Hepatocyte (in vitro differentiated cells): ENCODE results near the gene RPL37A. TPM values are rescaled to one million over a fixed set of nuclear protein-coding genes. Genes with fewer than 3 reads are reported as not detected.

ENCODE experiments used
- DNase-seq: peaks from one replicate; pipeline ENCODE4 v3.0.0-alpha.2; 2016; ENCODE audit warnings: low spot score
- H2AFZ ChIP-seq: fragments of 200-600 bp; sonication (generic); 2 replicates; pipeline ENCODE4 v1.6.0; 2016; ENCODE audit warnings: antibody characterized with exemption, mild to moderate bottlenecking
- H3K27ac ChIP-seq: fragments of 200-600 bp; sonication (generic); 2 replicates; pipeline ENCODE4 v1.5.1; 2016; ENCODE audit warnings: mild to moderate bottlenecking
- H3K27me3 ChIP-seq: fragments of 200-600 bp; sonication (generic); 2 replicates; pipeline ENCODE4 v1.6.1; 2016
- H3K36me3 ChIP-seq: fragments of 200-600 bp; sonication (generic); replicated peaks from 2 replicates; pipeline ENCODE4 v1.5.1; 2016; ENCODE audit warnings: low read depth; ENCODE audit not compliant: insufficient read depth
- H3K4me1 ChIP-seq: fragments of 200-600 bp; sonication (generic); 2 replicates; pipeline ENCODE4 v1.5.1; 2016; ENCODE audit warnings: mild to moderate bottlenecking, moderate library complexity; ENCODE audit not compliant: insufficient read depth
- H3K4me2 ChIP-seq: fragments of 200-600 bp; sonication (generic); 2 replicates; pipeline ENCODE4 v1.6.0; 2016
- H3K4me3 ChIP-seq: fragments of 200-600 bp; sonication (generic); 2 replicates; pipeline ENCODE4 v1.5.1; 2016; ENCODE audit warnings: mild to moderate bottlenecking
- H3K79me2 ChIP-seq: fragments of 200-600 bp; sonication (generic); 2 replicates; pipeline ENCODE4 v1.6.0; 2017; ENCODE audit warnings: mild to moderate bottlenecking
- H3K9me2 ChIP-seq: fragments of 200-600 bp; sonication (generic); replicated peaks from 2 replicates; pipeline ENCODE4 v1.6.0; 2017; ENCODE audit warnings: mild to moderate bottlenecking; ENCODE audit not compliant: insufficient read depth
- H3K9me3 ChIP-seq: fragments of 200-600 bp; sonication (generic); 2 replicates; pipeline ENCODE4 v1.5.1; 2016; ENCODE audit warnings: low read depth, mild to moderate bottlenecking
- H4K20me1 ChIP-seq: fragments of 200-600 bp; sonication (generic); 2 replicates; pipeline ENCODE4 v1.6.0; 2016; ENCODE audit warnings: mild to moderate bottlenecking; ENCODE audit not compliant: insufficient read depth, poor library complexity, severe bottlenecking
- EZH2 ChIP-seq: fragments of 200-600 bp; sonication (generic); IDR thresholded peaks from 2 replicates; pipeline ENCODE4 v1.6.1; 2016; ENCODE audit warnings: antibody characterized with exemption, mild to moderate bottlenecking, borderline replicate concordance
- EZH2phosphoT487 ChIP-seq: fragments of 200-600 bp; sonication (generic); IDR thresholded peaks from one replicate; pipeline ENCODE4 v1.6.1; 2018; ENCODE audit warnings: antibody characterized with exemption, mild to moderate bottlenecking, low read depth, moderate library complexity; ENCODE audit not compliant: unreplicated experiment, severe bottlenecking
- WGBS: methylation state at CpG from one replicate; pipeline ENCODE4 v1.1.6; 2016; ENCODE audit warnings: low lambda C conversion rate; ENCODE audit errors: missing lambda C conversion rate; 5-methylcytosine and 5-hydroxymethylcytosine counted together
- polyA plus RNA-seq: library from polyadenylated mRNA; unstranded; fragments of >200 nt; fragmentation: Nextera tagmentation; extraction: Ambion mirVana; gene quantifications from 2 replicates; pipeline ENCODE4 v1.2.1, GENCODE V29; 2016
- total RNA-seq: library from RNA; depleted of rRNA; stranded (reverse); fragments of >200 nt; gene quantifications from 2 replicates; pipeline ENCODE4 v1.2.3, GENCODE V29; 2014
- TF ChIP-seq, protein P1 (sequence below): fragments of 200-600 bp; sonication (generic); IDR thresholded peaks from 2 replicates; pipeline ENCODE4 v1.5.1; 2016; ENCODE audit warnings: antibody characterized with exemption, mild to moderate bottlenecking; ENCODE audit not compliant: poor library complexity

RPL37A gene
- total and polyA plus RNA-seq, 2 experiments from 2014 or later: 1,060 to 1,119 TPM

DNA sequence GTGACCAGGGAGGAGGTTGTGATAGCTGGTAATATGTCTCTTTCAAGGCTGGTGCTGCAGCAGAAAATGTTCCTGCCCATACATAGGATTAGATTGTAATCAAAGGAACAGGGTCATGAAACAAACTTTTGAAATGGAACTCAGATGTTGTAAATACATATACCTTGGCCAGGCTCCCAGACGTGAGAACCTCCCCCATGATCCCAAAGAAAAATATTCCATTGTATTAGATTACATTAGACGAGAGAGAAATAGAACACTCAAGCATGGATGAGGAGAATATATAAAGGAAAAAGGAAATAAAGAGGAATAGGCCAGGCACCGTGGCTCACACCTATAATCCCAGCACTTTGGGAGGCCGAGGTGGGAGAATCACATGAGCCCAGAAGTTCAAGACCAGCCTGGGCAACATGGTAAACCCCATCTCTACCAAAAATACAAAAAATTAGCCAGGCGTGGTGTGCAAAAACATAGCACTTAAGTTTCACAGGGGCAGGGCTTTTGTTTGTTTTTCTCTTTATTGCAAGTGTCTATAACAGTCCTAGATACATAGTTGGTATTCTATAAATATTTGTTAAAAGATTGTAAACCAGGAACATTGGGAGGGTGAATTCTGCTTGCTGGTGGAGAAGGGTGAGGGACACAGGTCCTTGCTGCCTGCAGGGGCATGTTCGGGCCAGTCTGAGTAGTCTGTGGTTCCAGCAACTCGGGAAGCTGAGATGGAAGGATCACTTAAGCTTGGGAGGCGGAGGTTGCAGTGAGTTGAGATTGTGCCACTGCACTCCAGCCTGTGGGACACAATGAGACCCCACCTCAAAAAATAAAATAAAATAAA is 52.8 kb downstream of the RPL37A start:
- Histone ChIP-seq H3K4me3 (no peak overlapping the region), H2AFZ (no peak overlapping the region), H3K27ac (peak overlapping the region; percentile 77), H4K20me1 (no peaks in the 10 kb centered on the region), H3K9me2 (no peaks in the 10 kb centered on the region), H3K4me1 (peaks cover 29% of the 10 kb centered on the region), H3K79me2 (no peaks in the 10 kb centered on the region), H3K36me3 (no peaks in the 10 kb centered on the region), H3K27me3 (no peaks in the 10 kb centered on the region), H3K4me2 (peak overlapping the region; percentile 12), H3K9me3 (no peaks in the 10 kb centered on the region)
- TF ChIP-seq, protein P1, sequence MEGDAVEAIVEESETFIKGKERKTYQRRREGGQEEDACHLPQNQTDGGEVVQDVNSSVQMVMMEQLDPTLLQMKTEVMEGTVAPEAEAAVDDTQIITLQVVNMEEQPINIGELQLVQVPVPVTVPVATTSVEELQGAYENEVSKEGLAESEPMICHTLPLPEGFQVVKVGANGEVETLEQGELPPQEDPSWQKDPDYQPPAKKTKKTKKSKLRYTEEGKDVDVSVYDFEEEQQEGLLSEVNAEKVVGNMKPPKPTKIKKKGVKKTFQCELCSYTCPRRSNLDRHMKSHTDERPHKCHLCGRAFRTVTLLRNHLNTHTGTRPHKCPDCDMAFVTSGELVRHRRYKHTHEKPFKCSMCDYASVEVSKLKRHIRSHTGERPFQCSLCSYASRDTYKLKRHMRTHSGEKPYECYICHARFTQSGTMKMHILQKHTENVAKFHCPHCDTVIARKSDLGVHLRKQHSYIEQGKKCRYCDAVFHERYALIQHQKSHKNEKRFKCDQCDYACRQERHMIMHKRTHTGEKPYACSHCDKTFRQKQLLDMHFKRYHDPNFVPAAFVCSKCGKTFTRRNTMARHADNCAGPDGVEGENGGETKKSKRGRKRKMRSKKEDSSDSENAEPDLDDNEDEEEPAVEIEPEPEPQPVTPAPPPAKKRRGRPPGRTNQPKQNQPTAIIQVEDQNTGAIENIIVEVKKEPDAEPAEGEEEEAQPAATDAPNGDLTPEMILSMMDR: no peak
- TF ChIP-seq EZH2phosphoT487 (no peak), EZH2 (no peak)
- DNase-seq: no peak
- 50% methylated on average over 8 of the region's 8 CpGs for whole genome bisulfite sequencing

DNA sequence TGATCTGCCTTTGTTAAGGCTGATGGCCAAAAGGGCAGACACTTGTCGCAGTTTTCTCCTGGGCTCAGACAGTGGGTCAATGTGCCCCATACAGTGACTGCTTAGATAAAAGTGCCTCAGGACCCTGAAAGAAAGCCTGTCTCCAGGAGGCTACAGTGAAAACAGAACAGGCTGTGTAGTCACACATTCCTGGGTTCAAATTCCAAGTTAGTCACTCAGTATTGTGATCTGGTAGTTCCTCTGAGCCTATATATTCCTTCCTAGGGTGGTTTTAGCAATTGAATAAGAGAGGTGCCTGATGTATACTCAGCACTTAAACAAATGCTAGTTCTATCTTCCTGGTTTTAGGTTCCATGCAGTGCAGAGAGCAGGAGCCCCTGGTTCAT is 54.4 kb downstream of the RPL37A start:
- 85% methylated on average over 1 of the region's 1 CpG for WGBS
- H3K4me2 ChIP-seq: no peak overlapping the region
- DNase-seq: no peak

More for the DNA sequence above, 54.4 kb downstream of the RPL37A start:
- peaks cover 24% of the 10 kb centered on the region for H3K4me1 ChIP-seq
- H3K27ac ChIP-seq: peak overlapping the region; percentile 77
- H3K4me3 ChIP-seq: no peak overlapping the region
- TF ChIP-seq, protein P1: no peak
- no peak for TF ChIP-seq EZH2phosphoT487
- TF ChIP-seq EZH2: no peak
- H4K20me1 ChIP-seq: no peaks in the 10 kb centered on the region
- H3K27me3 ChIP-seq: no peaks in the 10 kb centered on the region
- no peaks in the 10 kb centered on the region for H3K9me3 ChIP-seq
- H3K36me3 ChIP-seq: no peaks in the 10 kb centered on the region
- H2AFZ ChIP-seq: no peak overlapping the region
- no peaks in the 10 kb centered on the region for H3K79me2 ChIP-seq
- no peaks in the 10 kb centered on the region for H3K9me2 ChIP-seq

Other genes with a start within 250 kb of the RPL37A start
- 0.13 TPM in 1 of 2 replicates, not detected in the other for gene MARCHF4, start 126.4 kb upstream of the RPL37A start, total RNA-seq
- gene MARCHF4, start 126.4 kb upstream of the RPL37A start, polyA plus RNA-seq: 0.28 TPM in 1 of 2 replicates, not detected in the other
- gene SMARCAL1, start 86.4 kb upstream of the RPL37A start, total RNA-seq: 10.7 and 19.9 TPM in 2 replicates
- 18.8 and 22.0 TPM in 2 replicates for gene SMARCAL1, start 86.4 kb upstream of the RPL37A start, polyA plus RNA-seq
- gene IGFBP2, start 134.6 kb downstream of the RPL37A start, total RNA-seq: 163 and 231 TPM in 2 replicates
- 338 and 351 TPM in 2 replicates for gene IGFBP2, start 134.6 kb downstream of the RPL37A start, polyA plus RNA-seq
- 190 and 232 TPM in 2 replicates for gene IGFBP5, start 196.7 kb downstream of the RPL37A start, total RNA-seq
- gene IGFBP5, start 196.7 kb downstream of the RPL37A start, polyA plus RNA-seq: 113 TPM in 2 replicates